Upper lobe of left lung (tissue), 4 donors: ENCODE results near the gene UAP1.

Experiments used
- POLR2A ChIP-seq, 4 donors: fragments of 450-650 bp; IDR thresholded peaks; one replicate each; pipeline ENCODE4 v1.5.1; 2016 to 2017; ENCODE audit warnings: antibody characterized with exemption in 4 of 4, mild to moderate bottlenecking in 2 of 4
- POLR2AphosphoS5 ChIP-seq, 2 donors: sonication (generic); formaldehyde crosslinking; IDR thresholded peaks; one replicate each; pipeline ENCODE4 v1.5.1; 2017; ENCODE audit warnings: antibody characterized with exemption in 2 of 2

- TF ChIP-seq POLR2AphosphoS5 (IDR thresholded peaks at IDR 0.05) (no peak), POLR2A (IDR thresholded peaks at IDR 0.05) (no peak)
Measured at GRCh38 chr1:162535501-162535900, 26.0 kb upstream of the UAP1 start.
